Measurements from ENCODE around the gene WT1. TPM values are rescaled to one million over a fixed set of nuclear protein-coding genes. Genes with fewer than 3 reads are reported as not detected.

The WT1 gene
- total RNA-seq, 1 donor from 2014 or later: 122 TPM

DNA sequence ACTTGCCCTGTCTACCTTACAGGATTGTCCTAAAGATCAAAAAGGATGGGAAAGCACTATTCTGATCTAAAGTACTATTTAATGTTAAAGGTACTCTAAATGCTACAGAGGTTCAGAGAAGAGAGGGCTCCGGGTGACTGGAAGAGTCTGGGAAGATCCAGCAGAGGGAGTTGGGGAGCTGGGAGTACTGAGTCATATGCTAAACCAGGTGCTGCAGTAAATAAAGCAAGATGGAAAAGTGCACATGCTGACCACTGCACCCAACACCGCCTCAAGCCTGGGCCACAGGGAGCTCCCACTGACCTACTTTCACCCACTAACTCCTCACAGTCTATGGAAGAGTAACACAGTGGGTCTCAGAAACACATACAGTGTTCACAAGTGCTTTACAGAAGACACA lies 49.3 kb downstream of the WT1 start:
- Mint-ChIP-seq H3K36me3 (peaks cover 39% of the 10 kb centered on the region), H3K9me3 (no peaks in the 10 kb centered on the region), H3K4me1 (peaks cover 40% of the 10 kb centered on the region), H3K27ac (no peak overlapping the region), H3K4me3 (no peak overlapping the region), H3K27me3 (ENCODE audit: low read depth) (peaks cover 2% of the 10 kb centered on the region)
- TF ChIP-seq, protein P1, sequence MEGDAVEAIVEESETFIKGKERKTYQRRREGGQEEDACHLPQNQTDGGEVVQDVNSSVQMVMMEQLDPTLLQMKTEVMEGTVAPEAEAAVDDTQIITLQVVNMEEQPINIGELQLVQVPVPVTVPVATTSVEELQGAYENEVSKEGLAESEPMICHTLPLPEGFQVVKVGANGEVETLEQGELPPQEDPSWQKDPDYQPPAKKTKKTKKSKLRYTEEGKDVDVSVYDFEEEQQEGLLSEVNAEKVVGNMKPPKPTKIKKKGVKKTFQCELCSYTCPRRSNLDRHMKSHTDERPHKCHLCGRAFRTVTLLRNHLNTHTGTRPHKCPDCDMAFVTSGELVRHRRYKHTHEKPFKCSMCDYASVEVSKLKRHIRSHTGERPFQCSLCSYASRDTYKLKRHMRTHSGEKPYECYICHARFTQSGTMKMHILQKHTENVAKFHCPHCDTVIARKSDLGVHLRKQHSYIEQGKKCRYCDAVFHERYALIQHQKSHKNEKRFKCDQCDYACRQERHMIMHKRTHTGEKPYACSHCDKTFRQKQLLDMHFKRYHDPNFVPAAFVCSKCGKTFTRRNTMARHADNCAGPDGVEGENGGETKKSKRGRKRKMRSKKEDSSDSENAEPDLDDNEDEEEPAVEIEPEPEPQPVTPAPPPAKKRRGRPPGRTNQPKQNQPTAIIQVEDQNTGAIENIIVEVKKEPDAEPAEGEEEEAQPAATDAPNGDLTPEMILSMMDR (IDR thresholded peaks at IDR 0.05; ENCODE audit: unreplicated experiment): no peak
- DNase-seq (ENCODE audit: low spot score in 2 of 2, unreplicated experiment in 2 of 2): no peak

DNA sequence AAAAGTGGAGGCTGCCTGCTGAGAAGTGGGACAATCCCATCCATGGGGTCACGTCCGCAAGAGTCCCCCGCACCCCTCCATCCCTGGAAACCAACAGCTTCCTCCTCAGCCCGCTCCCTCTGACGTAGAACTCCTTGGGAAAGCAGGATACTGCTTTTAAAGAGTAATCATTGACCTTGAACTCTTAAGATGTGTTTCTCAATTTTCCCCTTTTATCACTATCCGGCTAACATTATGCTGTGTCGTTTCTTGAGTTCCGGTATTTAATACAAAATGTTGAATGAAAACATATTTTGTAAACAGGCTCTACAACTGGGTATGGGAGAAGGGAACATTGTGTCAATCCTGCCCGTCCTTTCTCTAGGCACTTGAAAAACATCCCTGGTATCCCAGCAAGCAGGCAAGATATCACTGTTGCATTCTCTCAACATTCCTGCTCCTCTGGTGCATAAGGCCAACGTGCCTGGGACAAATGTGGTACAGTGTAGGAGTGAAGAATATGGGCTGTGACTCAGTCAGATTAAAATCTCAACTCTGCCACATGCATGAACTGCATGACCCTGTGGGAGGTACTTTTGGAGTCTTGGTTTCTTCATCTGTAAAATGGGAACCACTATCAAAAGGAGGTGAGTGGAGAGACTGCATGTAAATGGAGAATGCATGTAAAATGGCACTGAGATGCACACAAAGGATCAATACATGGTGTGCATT lies 52.8 kb downstream of the WT1 start:
- TF ChIP-seq, protein P1 (IDR thresholded peaks at IDR 0.05; ENCODE audit: unreplicated experiment): no peak
- H3K9me3 Mint-ChIP-seq: peaks cover 7% of the 10 kb centered on the region
- peak overlapping the region; percentile 51 for H3K27ac Mint-ChIP-seq
- H3K4me3 Mint-ChIP-seq: no peak overlapping the region
- peaks cover 7% of the 10 kb centered on the region for H3K27me3 Mint-ChIP-seq (ENCODE audit: low read depth)
- no peak for DNase-seq (ENCODE audit: low spot score in 2 of 2, unreplicated experiment in 2 of 2)
- peaks cover 29% of the 10 kb centered on the region for H3K36me3 Mint-ChIP-seq
- peaks cover 20% of the 10 kb centered on the region for H3K4me1 Mint-ChIP-seq

DNA sequence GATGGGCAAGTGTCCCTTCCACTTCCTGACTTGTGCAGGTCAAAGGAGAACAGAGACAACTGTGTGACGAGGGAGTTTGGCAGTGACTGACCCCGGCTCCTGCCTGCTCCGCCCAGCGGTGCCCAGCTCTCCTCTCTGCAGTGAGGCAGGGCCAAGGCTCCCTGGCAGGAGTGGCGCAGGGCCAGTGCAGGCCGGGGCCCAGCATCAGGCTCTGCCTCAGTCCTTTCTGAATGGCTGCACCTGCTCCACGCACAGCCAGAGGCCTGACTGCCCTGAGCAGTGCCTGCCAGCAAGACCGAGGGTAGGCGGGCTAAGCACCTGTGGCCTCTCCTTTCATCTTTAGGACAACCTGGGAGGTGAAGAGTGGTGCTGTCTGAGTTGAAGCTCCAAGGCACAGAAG lies 54.2 kb downstream of the WT1 start:
- Mint-ChIP-seq H3K9me3 (peaks cover 7% of the 10 kb centered on the region), H3K4me1 (peaks cover 8% of the 10 kb centered on the region), H3K27me3 (ENCODE audit: low read depth) (peaks cover 7% of the 10 kb centered on the region), H3K4me3 (no peak overlapping the region), H3K27ac (no peak overlapping the region), H3K36me3 (peaks cover 27% of the 10 kb centered on the region)
- no peak for DNase-seq (ENCODE audit: low spot score in 2 of 2, unreplicated experiment in 2 of 2)
- TF ChIP-seq, protein P1 (IDR thresholded peaks at IDR 0.05; ENCODE audit: unreplicated experiment): no peak

DNA sequence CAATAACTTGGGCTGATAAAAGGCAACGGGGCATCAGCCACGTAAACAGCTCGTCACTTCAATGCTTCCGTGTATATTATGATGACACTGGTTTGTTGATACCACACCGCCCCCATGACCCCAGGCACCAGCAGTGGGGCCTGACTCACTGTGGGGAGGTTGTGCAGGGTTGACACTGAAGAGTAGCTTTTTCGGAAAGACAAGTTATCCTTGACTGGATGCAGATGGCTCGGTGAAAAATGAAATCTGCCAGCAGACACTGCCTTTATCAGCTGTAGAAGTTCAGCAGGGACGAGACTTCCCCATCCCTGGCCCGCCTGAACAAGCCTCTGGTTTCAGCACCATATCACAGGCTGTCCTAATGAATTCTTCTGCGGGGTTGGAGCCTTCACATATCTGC lies 55.6 kb downstream of the WT1 start:
- Mint-ChIP-seq H3K36me3 (peaks cover 22% of the 10 kb centered on the region), H3K4me3 (no peak overlapping the region), H3K27ac (no peak overlapping the region), H3K9me3 (peaks cover 7% of the 10 kb centered on the region), H3K27me3 (ENCODE audit: low read depth) (peaks cover 7% of the 10 kb centered on the region), H3K4me1 (peaks cover 9% of the 10 kb centered on the region)
- no peak for DNase-seq (ENCODE audit: low spot score in 2 of 2, unreplicated experiment in 2 of 2)
- TF ChIP-seq, protein P1 (IDR thresholded peaks at IDR 0.05; ENCODE audit: unreplicated experiment): no peak

DNA sequence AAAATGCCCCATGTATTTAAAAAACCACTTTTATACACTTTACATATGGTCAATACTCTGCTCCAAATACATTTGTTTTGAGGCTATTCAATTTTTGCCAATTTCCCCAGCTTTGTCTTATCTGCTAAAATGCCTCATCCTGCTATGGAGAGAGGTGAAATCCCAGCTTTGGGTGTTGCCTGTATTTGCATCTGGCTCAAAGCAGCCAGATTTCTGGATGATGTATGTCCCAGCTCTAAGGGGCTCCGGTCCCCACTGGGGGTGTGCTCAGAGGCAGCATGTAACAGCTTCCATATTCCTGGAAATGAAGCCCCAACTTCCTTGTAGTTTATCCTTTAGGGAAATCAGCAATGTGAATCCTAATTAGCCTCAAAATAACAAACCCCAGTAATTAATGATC lies 59.5 kb downstream of the WT1 start:
- Mint-ChIP-seq H3K4me3 (no peak overlapping the region), H3K27me3 (ENCODE audit: low read depth) (peaks cover 5% of the 10 kb centered on the region), H3K4me1 (peaks cover 4% of the 10 kb centered on the region), H3K9me3 (peaks cover 7% of the 10 kb centered on the region), H3K36me3 (peaks cover 9% of the 10 kb centered on the region), H3K27ac (no peak overlapping the region)
- TF ChIP-seq, protein P1 (IDR thresholded peaks at IDR 0.05; ENCODE audit: unreplicated experiment): no peak
- no peak for DNase-seq (ENCODE audit: low spot score in 2 of 2, unreplicated experiment in 2 of 2)

All from mesothelial cell of epicardium (in vitro differentiated cells).